HG03066 (cell line): Measurements from ENCODE around the gene SLC7A11.
A peak's percentile ranks its signal among the peaks of the same experiment; 100 is the strongest.

Source experiments
- ATAC-seq: cut with Tn5 transposase; IDR thresholded peaks from one replicate; pipeline ENCODE4 v1.9.1; 2021; ENCODE audit warnings: low read depth; ENCODE audit not compliant: unreplicated experiment

The SLC7A11 gene

GRCh38 chr4:138177278-138177968 lies 64.7 kb downstream of the SLC7A11 start:
- ATAC-seq: peak; percentile 50

GRCh38 chr4:138174981-138175794 lies 67.0 kb downstream of the SLC7A11 start:
- ATAC-seq: no peak

- ATAC-seq: no peak
Measured at GRCh38 chr4:138164208-138164607, 77.9 kb downstream of the SLC7A11 start.

GRCh38 chr4:138163171-138163570 lies 79.0 kb downstream of the SLC7A11 start:
- no peak for ATAC-seq

- ATAC-seq: no peak
Measured at GRCh38 chr4:138162259-138162658, 79.9 kb downstream of the SLC7A11 start.

- ATAC-seq: no peak
Measured at GRCh38 chr4:138161351-138161750, 80.8 kb downstream of the SLC7A11 start.

GRCh38 chr4:138158746-138159297 lies 83.3 kb downstream of the SLC7A11 start:
- no peak for ATAC-seq

- no peak for ATAC-seq
Measured at GRCh38 chr4:138140879-138141278, 101.3 kb downstream of the SLC7A11 start.

GRCh38 chr4:138138774-138139173 lies 103.4 kb downstream of the SLC7A11 start:
- no peak for ATAC-seq

GRCh38 chr4:138135610-138136009 lies 106.5 kb downstream of the SLC7A11 start:
- no peak for ATAC-seq

GRCh38 chr4:138118270-138118669 lies 123.9 kb downstream of the SLC7A11 start:
- ATAC-seq: no peak

- ATAC-seq: no peak
Measured at GRCh38 chr4:138115053-138115452, 127.1 kb downstream of the SLC7A11 start.

- ATAC-seq: peak; percentile 99
Measured at GRCh38 chr4:138114434-138114833, 127.7 kb downstream of the SLC7A11 start.
